Mesenchymal stem cell (in vitro differentiated cells and primary cell): ENCODE data around the gene C2CD3. TPM values are rescaled to one million over a fixed set of nuclear protein-coding genes. Genes with fewer than 3 reads are reported as not detected.

ENCODE experiments used
- DNase-seq: peaks from one replicate; pipeline ENCODE4 v3.0.0-alpha.2; 2013
- H2AFZ ChIP-seq: one replicate; pipeline ENCODE4 v1.6.1; 2013; ENCODE audit warnings: low read depth, mild to moderate bottlenecking, control low read depth, inconsistent platforms, low read length, moderate library complexity
- H2AK5ac ChIP-seq: 2 replicates; pipeline ENCODE4 v1.6.1; 2013; ENCODE audit warnings: low read length, moderate library complexity, mild to moderate bottlenecking, inconsistent platforms; ENCODE audit not compliant: severe bottlenecking
- H2BK120ac ChIP-seq: one replicate; pipeline ENCODE4 v1.6.1; 2013; ENCODE audit warnings: low read depth, mild to moderate bottlenecking, inconsistent platforms, low read length, moderate library complexity
- H2BK12ac ChIP-seq, 2 experiments: one replicate each; pipeline ENCODE4 v1.6.1; 2013; ENCODE audit warnings: inconsistent platforms in 2 of 2, low read length in 2 of 2, mild to moderate bottlenecking in 2 of 2, moderate library complexity in 2 of 2, control low read depth in 1 of 2
- H2BK15ac ChIP-seq: one replicate; pipeline ENCODE4 v1.6.1; 2013; ENCODE audit warnings: mild to moderate bottlenecking, low read depth, inconsistent platforms; ENCODE audit not compliant: poor library complexity, severe bottlenecking
- H2BK5ac ChIP-seq: 2 replicates; pipeline ENCODE4 v1.6.1; 2013; ENCODE audit warnings: low read depth, mild to moderate bottlenecking, low read length, control low read depth, inconsistent platforms; ENCODE audit not compliant: poor library complexity, severe bottlenecking
- H3K14ac ChIP-seq, 2 experiments: one replicate each; pipeline ENCODE4 v1.6.1; 2013; ENCODE audit warnings: inconsistent platforms in 2 of 2, low read length in 2 of 2, control low read depth in 1 of 2, mild to moderate bottlenecking in 1 of 2, moderate library complexity in 1 of 2
- H3K18ac ChIP-seq, 2 experiments: one replicate each; pipeline ENCODE4 v1.6.1; 2013; ENCODE audit warnings: inconsistent platforms in 2 of 2, low read length in 2 of 2, control low read depth in 1 of 2, low read depth in 1 of 2, mild to moderate bottlenecking in 1 of 2
- H3K23ac ChIP-seq, 2 experiments: one replicate each; pipeline ENCODE4 v1.6.1; 2013; ENCODE audit warnings: inconsistent platforms in 2 of 2, low read length in 2 of 2, mild to moderate bottlenecking in 2 of 2, moderate library complexity in 2 of 2, control low read depth in 1 of 2
- H3K27ac ChIP-seq: 2 replicates; pipeline ENCODE4 v1.5.1; 2013; ENCODE audit warnings: mild to moderate bottlenecking, moderate library complexity, low read length, control low read depth, inconsistent platforms; ENCODE audit not compliant: poor library complexity, severe bottlenecking
- H3K27me3 ChIP-seq, 2 experiments: 2 replicates each; pipeline versions ENCODE4 v1.6.1 to v1.7.0; 2013; ENCODE audit warnings: low read length in 2 of 2, mild to moderate bottlenecking in 2 of 2, moderate library complexity in 2 of 2, control low read depth in 1 of 2, inconsistent platforms in 1 of 2; ENCODE audit not compliant: control insufficient read depth in 1 of 2, insufficient read depth in 1 of 2
- H3K36me3 ChIP-seq, 2 experiments: 2 replicates each; pipeline versions ENCODE4 v1.6.1 to v1.7.0; 2013; ENCODE audit warnings: low read length in 2 of 2, control low read depth in 1 of 2, inconsistent platforms in 1 of 2, low read depth in 1 of 2, mild to moderate bottlenecking in 1 of 2; ENCODE audit not compliant: insufficient read depth in 2 of 2, control insufficient read depth in 1 of 2
- H3K4ac ChIP-seq, 2 experiments: one replicate each; pipeline ENCODE4 v1.6.1; 2013; ENCODE audit warnings: inconsistent platforms in 2 of 2, low read length in 2 of 2, mild to moderate bottlenecking in 2 of 2, moderate library complexity in 2 of 2, control low read depth in 1 of 2, low read depth in 1 of 2
- H3K4me1 ChIP-seq: 2 replicates; pipeline ENCODE4 v1.6.1; 2013; ENCODE audit warnings: low read depth, low read length, control low read depth; ENCODE audit not compliant: control insufficient read depth, insufficient read depth
- H3K4me2 ChIP-seq: 2 replicates; pipeline ENCODE4 v1.6.1; 2013; ENCODE audit warnings: low read length, mild to moderate bottlenecking, inconsistent platforms; ENCODE audit not compliant: poor library complexity, severe bottlenecking
- H3K4me3 ChIP-seq, 2 experiments: 2 replicates each; pipeline versions ENCODE4 v1.5.1 to v1.7.0; 2013; ENCODE audit warnings: low read length in 2 of 2, mild to moderate bottlenecking in 2 of 2, control low read depth in 1 of 2, low read depth in 1 of 2; ENCODE audit not compliant: insufficient read depth in 1 of 2
- H3K79me1 ChIP-seq: replicated peaks from 2 replicates; pipeline ENCODE4 v1.6.1; 2013; ENCODE audit warnings: mild to moderate bottlenecking, control low read depth, low read length, inconsistent platforms; ENCODE audit not compliant: poor library complexity, severe bottlenecking
- H3K9ac ChIP-seq: 2 replicates; pipeline ENCODE4 v1.7.0; 2013; ENCODE audit warnings: mild to moderate bottlenecking, low read length, moderate library complexity
- H3K9me3 ChIP-seq: 2 replicates; pipeline ENCODE4 v1.7.0; 2013; ENCODE audit warnings: mild to moderate bottlenecking, low read length; ENCODE audit not compliant: control insufficient read depth
- H4K8ac ChIP-seq: one replicate; pipeline ENCODE4 v1.6.1; 2013; ENCODE audit warnings: inconsistent platforms, mild to moderate bottlenecking, low read length, moderate library complexity
- H4K91ac ChIP-seq: one replicate; pipeline ENCODE4 v1.6.1; 2013; ENCODE audit warnings: mild to moderate bottlenecking, low read length, inconsistent platforms
- WGBS: methylation state at CpG from one replicate; pipeline ENCODE4 v1.1.7; 2013; ENCODE audit warnings: mixed read lengths; 5-methylcytosine and 5-hydroxymethylcytosine counted together
- polyA plus RNA-seq, 2 experiments: library from polyadenylated mRNA; stranded (reverse); fragments of 200-250 nt; gene quantifications; one replicate each; pipeline ENCODE4 v1.2.3, GENCODE V29; 2013

Gene C2CD3
- polyA plus RNA-seq (2013, experiment 1 of 2), result 6.8 TPM
- polyA plus RNA-seq (2013, experiment 2 of 2), result 6.0 TPM

DNA sequence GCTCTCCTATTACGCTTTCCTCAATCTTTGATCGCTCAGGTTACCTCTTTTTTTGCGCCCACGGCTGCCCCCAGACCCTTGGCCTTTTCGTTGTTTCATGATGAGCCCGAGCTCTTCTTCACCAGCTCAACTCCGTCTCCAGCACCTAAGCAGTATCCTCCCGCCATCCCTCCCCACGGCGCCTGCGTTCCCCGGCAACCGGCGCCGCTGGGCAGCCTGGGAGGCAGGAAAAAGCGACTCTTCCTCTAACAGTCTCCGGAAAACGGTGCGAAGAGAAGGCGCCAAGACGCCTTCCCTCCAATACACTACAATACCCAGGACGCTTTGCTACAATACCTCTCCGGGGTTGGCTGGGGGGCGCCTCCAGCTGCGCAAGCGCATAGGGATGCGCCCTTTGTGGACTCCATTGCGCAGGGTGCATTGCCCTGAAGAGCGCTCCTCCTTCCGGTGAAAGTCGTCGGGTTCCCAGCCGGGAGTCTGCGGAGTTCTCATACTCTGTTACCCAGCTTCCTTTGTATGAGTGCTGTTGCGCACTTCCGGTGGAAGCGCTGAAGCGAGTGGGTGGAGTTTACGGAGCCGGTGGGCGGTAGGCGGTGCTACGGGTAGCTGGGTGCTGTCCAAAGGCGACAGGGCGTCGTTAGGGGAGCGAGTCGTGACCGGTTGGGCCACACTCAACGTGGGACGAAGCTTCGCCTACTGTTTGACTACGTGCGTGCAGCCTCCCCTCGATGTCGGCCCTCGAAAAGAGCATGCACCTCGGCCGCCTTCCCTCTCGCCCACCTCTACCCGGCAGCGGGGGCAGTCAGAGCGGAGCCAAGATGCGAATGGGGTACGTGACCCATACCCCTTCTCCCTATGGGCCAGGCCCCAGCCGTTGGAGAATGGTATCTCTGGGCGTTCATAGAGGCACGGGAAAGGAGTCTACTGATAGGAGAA lies at the start of gene C2CD3, which contains the start of gene PPME1:
TSS of gene C2CD3 (minus strand) at position 309 of the 936 bp plus-strand sequence. CDS start at position 99, 210 bp downstream.
TSS of gene PPME1 (plus strand) at position 596 of the 936 bp plus-strand sequence. CDS start at position 729, 133 bp downstream.
- Histone ChIP-seq H3K18ac (peak within 1 kb of the TSS in 1 of 2 experiments; percentile 99), H3K27ac (peak within 1 kb of the TSS; percentile 90), H3K4ac (peak within 1 kb of the TSS; percentile 63 to 78), H3K4me3 (peak within 1 kb of the TSS; percentile 87 to 98), H2BK5ac (peak within 1 kb of the TSS; percentile 48), H3K27me3 (no peaks in the 10 kb centered on the region), H2AFZ (peak within 1 kb of the TSS; percentile 99), H3K4me1 (no peaks in the 10 kb centered on the region), H3K36me3 (peaks cover 2 to 37% of the 10 kb centered on the region in 2 experiments), H3K4me2 (peak within 1 kb of the TSS; percentile 74), H3K9ac (peak within 1 kb of the TSS; percentile 97), H2BK12ac (peak within 1 kb of the TSS in 1 of 2 experiments; percentile 57), H3K9me3 (no peaks in the 10 kb centered on the region), H2BK15ac (no peak within 1 kb of the TSS), H2AK5ac (no peak within 1 kb of the TSS), H3K79me1 (peaks cover 1% of the 10 kb centered on the region), H4K91ac (no peak within 1 kb of the TSS), H2BK120ac (peak within 1 kb of the TSS; percentile 4), H4K8ac (no peak within 1 kb of the TSS), H3K14ac (peak within 1 kb of the TSS in 1 of 2 experiments; percentile 99), H3K23ac (peak within 1 kb of the TSS in 1 of 2 experiments; percentile 85)
- peak; percentile 100 for DNase-seq
- WGBS, result under 1% methylated on average over 68 of the region's 68 CpGs

DNA sequence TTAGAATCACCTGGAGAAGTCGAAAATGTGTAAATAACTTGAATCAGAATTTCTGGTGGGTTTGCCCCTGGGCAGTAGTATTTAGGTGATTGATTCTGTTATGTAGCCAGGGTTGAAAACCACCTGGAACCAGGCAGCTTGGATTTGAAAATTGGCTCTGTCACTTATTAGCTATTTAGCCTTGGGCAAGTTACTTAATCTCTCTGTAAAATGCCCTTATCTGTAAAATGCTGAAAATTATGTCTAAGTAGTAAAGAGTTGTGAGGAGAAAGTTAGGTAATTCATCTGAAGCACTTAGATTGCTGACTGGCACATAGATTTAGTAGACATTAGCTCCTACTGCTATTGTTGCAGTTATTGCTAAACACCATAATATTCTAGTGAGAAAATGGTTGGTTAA lies 49.6 kb upstream of the C2CD3 start:
- Histone ChIP-seq H3K18ac (no peak overlapping the region), H3K4ac (no peak overlapping the region), H2BK120ac (no peak overlapping the region), H3K79me1 (peaks cover 1% of the 10 kb centered on the region), H2BK12ac (no peak overlapping the region), H4K91ac (no peak overlapping the region), H3K4me2 (no peak overlapping the region), H4K8ac (no peak overlapping the region), H3K27ac (peak overlapping the region; percentile 38), H3K36me3 (peaks cover 4 to 10% of the 10 kb centered on the region in 2 experiments), H2AFZ (no peak overlapping the region), H2BK5ac (no peak overlapping the region), H3K23ac (no peak overlapping the region), H3K9ac (no peak overlapping the region), H3K4me3 (no peak overlapping the region), H3K9me3 (no peaks in the 10 kb centered on the region), H3K14ac (no peak overlapping the region), H3K27me3 (no peaks in the 10 kb centered on the region), H2AK5ac (no peak overlapping the region), H3K4me1 (no peaks in the 10 kb centered on the region), H2BK15ac (no peak overlapping the region)
- WGBS, result 97% methylated on average over 1 of the region's 1 CpG
- DNase-seq, result no peak

DNA sequence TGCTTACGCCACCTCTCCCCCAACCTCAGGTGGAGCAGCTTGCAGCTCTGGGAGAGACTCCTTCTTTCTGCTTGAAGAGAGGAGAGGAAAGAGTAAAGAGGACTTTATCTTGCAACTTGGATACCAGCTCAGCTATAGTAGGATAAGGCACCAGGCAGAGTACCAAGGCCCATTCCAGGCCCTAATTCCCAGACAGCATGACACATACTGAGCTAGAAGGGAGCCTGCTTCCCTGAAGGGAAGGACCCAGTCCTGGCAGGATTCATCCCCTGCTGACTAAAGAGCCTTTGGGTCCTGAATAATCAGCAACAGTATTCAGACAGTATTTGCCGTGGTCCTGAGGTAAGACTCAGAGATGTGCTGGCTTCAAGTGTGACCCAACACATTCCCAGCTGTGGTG lies 41.7 kb upstream of the C2CD3 start:
- Histone ChIP-seq H4K91ac (no peak overlapping the region), H3K14ac (no peak overlapping the region), H3K4me1 (peaks cover 3% of the 10 kb centered on the region), H3K23ac (no peak overlapping the region), H3K4ac (no peak overlapping the region), H3K4me3 (no peak overlapping the region), H4K8ac (no peak overlapping the region), H3K9ac (no peak overlapping the region), H3K79me1 (peaks cover 15% of the 10 kb centered on the region), H3K27ac (no peak overlapping the region), H2BK15ac (no peak overlapping the region), H3K18ac (no peak overlapping the region), H2BK12ac (no peak overlapping the region), H2BK120ac (no peak overlapping the region), H2AK5ac (no peak overlapping the region), H3K36me3 (peaks cover 30 to 72% of the 10 kb centered on the region in 2 experiments), H3K4me2 (no peak overlapping the region), H3K27me3 (no peaks in the 10 kb centered on the region), H2AFZ (no peak overlapping the region), H2BK5ac (no peak overlapping the region), H3K9me3 (no peaks in the 10 kb centered on the region)
- WGBS, result 100% methylated on average over 2 of the region's 2 CpGs
- no peak for DNase-seq

DNA sequence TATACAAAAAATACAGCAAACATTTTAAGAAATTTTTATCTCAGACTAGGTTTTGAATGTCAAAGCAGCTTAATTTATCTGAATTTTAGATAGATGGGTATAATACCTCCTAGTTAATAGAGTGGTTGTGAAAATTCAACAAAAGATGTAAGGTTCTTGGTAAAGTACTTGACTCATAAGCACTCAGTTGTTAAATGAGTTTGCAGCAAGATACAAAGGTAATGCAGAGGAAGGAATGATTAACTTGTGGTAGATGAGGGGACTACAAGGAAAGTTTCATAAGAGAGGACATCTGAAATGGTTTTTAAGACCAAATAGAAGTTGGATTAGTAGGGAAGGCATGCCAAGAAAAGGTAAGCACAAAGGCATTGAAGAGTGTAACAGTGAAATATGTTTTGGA lies 37.7 kb upstream of the C2CD3 start:
- Histone ChIP-seq H2BK12ac (no peak overlapping the region), H3K14ac (no peak overlapping the region), H2BK120ac (no peak overlapping the region), H3K9ac (no peak overlapping the region), H3K4me1 (peaks cover 3% of the 10 kb centered on the region), H3K27ac (no peak overlapping the region), H3K4me2 (no peak overlapping the region), H3K27me3 (no peaks in the 10 kb centered on the region), H2AK5ac (no peak overlapping the region), H2AFZ (no peak overlapping the region), H3K79me1 (peaks cover 17% of the 10 kb centered on the region), H2BK5ac (no peak overlapping the region), H3K9me3 (no peaks in the 10 kb centered on the region), H3K4ac (no peak overlapping the region), H4K91ac (no peak overlapping the region), H3K4me3 (no peak overlapping the region), H3K36me3 (peaks cover 32 to 85% of the 10 kb centered on the region in 2 experiments), H3K23ac (no peak overlapping the region), H2BK15ac (no peak overlapping the region), H3K18ac (no peak overlapping the region), H4K8ac (no peak overlapping the region)
- DNase-seq, result no peak
